Measurements from ENCODE around the gene AQP3.

- TF ChIP-seq CTCF (IDR thresholded peaks at IDR 0.05) (no peak), POLR2A (IDR thresholded peaks at IDR 0.05) (no peak)
Observed at GRCh38 chr9:33414889-33415500, 32.4 kb downstream of the AQP3 start.
